HepG2 (cell line): ENCODE measurements around the gene GIN1. TPM values are rescaled to one million over a fixed set of nuclear protein-coding genes. Genes with fewer than 3 reads are reported as not detected.

Experiments used
- CBX5 ChIP-seq: sonication (generic); formaldehyde crosslinking; IDR thresholded peaks from 2 replicates; pipeline ENCODE4 v1.4.0; 2020; ENCODE audit warnings: missing genetic modification reagents, borderline replicate concordance
- CHD2 ChIP-seq: IDR thresholded peaks from 2 replicates; pipeline ENCODE4 v1.6.1; 2011; ENCODE audit warnings: low read depth, low read length, improper control_type of control experiment
- KAT8 ChIP-seq: IDR thresholded peaks from 2 replicates; pipeline ENCODE4 v1.6.1; 2016; ENCODE audit warnings: missing genetic modification reagents, missing compliant biosample characterization
- KLF16 ChIP-seq, 2 experiments: sonication (generic) in 1 of 2; formaldehyde crosslinking in 1 of 2; IDR thresholded peaks; 2 replicates each; pipeline versions ENCODE4 v1.6.1 to v1.8.0; 2016 to 2023; ENCODE audit warnings: missing genetic modification reagents in 2 of 2, missing compliant biosample characterization in 1 of 2
- MIXL1 ChIP-seq: IDR thresholded peaks from 2 replicates; pipeline ENCODE4 v1.6.1; 2016
- MTF2 ChIP-seq: sonication (generic); formaldehyde crosslinking; IDR thresholded peaks from 2 replicates; pipeline ENCODE4 v1.5.0; 2020; ENCODE audit warnings: missing genetic modification reagents, borderline replicate concordance
- YEATS4 ChIP-seq: sonication (generic); formaldehyde crosslinking; IDR thresholded peaks from 2 replicates; pipeline ENCODE4 v1.4.0; 2020; ENCODE audit warnings: missing genetic modification reagents, borderline replicate concordance
- ZNF205 ChIP-seq: IDR thresholded peaks from 2 replicates; pipeline ENCODE4 v1.6.1; 2018; ENCODE audit warnings: missing biosample characterization, missing genetic modification reagents
- ZNF224 ChIP-seq: sonication (generic); formaldehyde crosslinking; IDR thresholded peaks from 2 replicates; pipeline ENCODE4 v1.5.0; 2020; ENCODE audit warnings: mild to moderate bottlenecking, missing genetic modification reagents
- ZNF430 ChIP-seq: sonication (generic); formaldehyde crosslinking; IDR thresholded peaks from 2 replicates; pipeline ENCODE4 v1.9.0; 2021; ENCODE audit warnings: mild to moderate bottlenecking, missing genetic modification reagents
- ZNF510 ChIP-seq: sonication (generic); formaldehyde crosslinking; IDR thresholded peaks from 2 replicates; pipeline ENCODE4 v1.4.0; 2020; ENCODE audit warnings: low read depth, mild to moderate bottlenecking, missing genetic modification reagents
- polyA plus RNA-seq, 8 experiments: library from polyadenylated mRNA; depleted of rRNA in 3 of 8; stranded (reverse) in 7 of 8; unstranded in 1 of 8; fragments of >200 nt; fragmentation: Illumina TruSeq in 4 of 8; extraction: Trizol in 4 of 8; gene quantifications; 2 replicates each; pipeline versions ENCODE4 v1.2.1 to v1.2.3, GENCODE V29; 2011 to 2016; ENCODE audit warnings: low read depth in 4 of 8, missing spikeins in 1 of 8, mixed read lengths in 1 of 8; ENCODE audit not compliant: insufficient read depth in 1 of 8
- total RNA-seq, 5 experiments: library from RNA; depleted of rRNA; stranded (reverse); fragments of >200 nt; fragmentation: Illumina TruSeq; extraction: Trizol; gene quantifications; 2 replicates each; pipeline ENCODE4 v1.2.3, GENCODE V29; 2016; ENCODE audit warnings: low read depth in 1 of 5
- TF ChIP-seq, protein P1 (sequence below): fragments of 450-650 bp; IDR thresholded peaks from 2 replicates; pipeline ENCODE4 v1.6.1; 2017; ENCODE audit warnings: mild to moderate bottlenecking
- TF ChIP-seq, protein P2 (sequence below): sonication (generic); formaldehyde crosslinking; IDR thresholded peaks from 2 replicates; pipeline ENCODE4 v1.5.0; 2020; ENCODE audit warnings: mild to moderate bottlenecking, missing genetic modification reagents, borderline replicate concordance
- TF ChIP-seq, protein P3 (sequence below): sonication (generic); formaldehyde crosslinking; IDR thresholded peaks from 2 replicates; pipeline ENCODE4; 2020; ENCODE audit warnings: missing genetic modification reagents, mild to moderate bottlenecking, borderline replicate concordance
- TF ChIP-seq, protein P4 (sequence below): sonication (generic); formaldehyde crosslinking; IDR thresholded peaks from 2 replicates; pipeline ENCODE4 v1.8.1; 2023; ENCODE audit warnings: mild to moderate bottlenecking, missing genetic modification reagents
- TF ChIP-seq, protein P5 (sequence below): IDR thresholded peaks from 2 replicates; pipeline ENCODE4 v1.6.1; 2016; ENCODE audit warnings: mild to moderate bottlenecking

Gene GIN1
- total and polyA plus RNA-seq, 2 of the 13 experiments (the other 11 are each of a cell fraction or from before 2014, with no cell fraction given): 1.7 to 7.7 TPM

DNA sequence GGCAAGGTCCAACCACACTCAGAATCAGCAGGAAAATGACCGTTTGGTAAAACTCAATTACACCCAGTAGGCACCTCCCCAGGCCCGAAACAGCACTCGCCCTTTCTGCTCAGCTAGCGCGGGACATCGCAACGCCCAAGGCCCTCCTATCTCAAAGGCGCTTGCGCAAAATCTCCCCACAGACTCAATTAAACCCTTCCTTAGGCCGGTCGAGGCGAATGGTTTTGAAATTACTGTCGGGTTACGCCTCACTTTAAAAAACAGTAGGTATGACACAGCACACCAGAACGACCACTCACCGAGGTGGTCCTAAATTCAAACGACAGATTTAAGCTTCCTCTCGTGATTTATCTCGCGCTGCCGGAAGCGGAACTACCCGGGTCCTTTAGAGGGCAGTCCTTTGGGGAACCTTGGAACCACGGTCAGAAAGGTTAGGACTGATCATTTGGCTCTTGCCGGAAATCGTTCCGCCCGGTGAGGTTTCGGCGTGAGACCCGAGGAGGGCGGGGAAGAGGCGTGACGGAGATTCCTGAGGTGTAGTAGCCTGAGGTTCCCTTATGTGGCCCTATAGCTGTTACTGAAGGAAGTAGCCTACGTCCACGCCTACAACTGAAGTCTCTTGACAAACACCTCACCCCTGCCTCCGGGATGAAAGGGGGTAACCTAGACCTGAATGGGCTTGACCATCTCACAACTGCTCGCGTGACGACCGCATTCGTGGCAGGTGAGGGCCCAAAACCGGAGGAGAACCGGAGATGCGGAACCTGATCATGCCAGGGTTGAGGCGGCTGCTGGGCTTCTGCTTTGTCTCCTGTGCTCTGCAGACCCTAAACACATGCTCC is at the start of gene GIN1, which contains the start of gene PPIP5K2 (continued):
- TF ChIP-seq KAT8 (CRISPR knock-in tag) (peak; percentile 99), CHD2 (0 out of 2 replicates have a peak, but pooled peaks have one; percentile 10), ZNF430 (CRISPR knock-in tag) (peak; percentile 42), MIXL1 (CRISPR knock-in tag) (peak; percentile 94), MTF2 (no peak), KLF16 (CRISPR knock-in tag; IDR thresholded peaks at IDR 0.05) (peak in 1 of 2 experiments; percentile 86; a peak in 1 of 4 replicates), ZNF510 (CRISPR knock-in tag) (no peak), ZNF205 (CRISPR knock-in tag) (no peak; the same call in 1 of the 2 replicates), CBX5 (CRISPR knock-in tag) (peak; percentile 90; the same call in 1 of the 2 replicates), ZNF224 (no peak), YEATS4 (CRISPR knock-in tag) (peak; percentile 97)
- TF ChIP-seq, protein P1, sequence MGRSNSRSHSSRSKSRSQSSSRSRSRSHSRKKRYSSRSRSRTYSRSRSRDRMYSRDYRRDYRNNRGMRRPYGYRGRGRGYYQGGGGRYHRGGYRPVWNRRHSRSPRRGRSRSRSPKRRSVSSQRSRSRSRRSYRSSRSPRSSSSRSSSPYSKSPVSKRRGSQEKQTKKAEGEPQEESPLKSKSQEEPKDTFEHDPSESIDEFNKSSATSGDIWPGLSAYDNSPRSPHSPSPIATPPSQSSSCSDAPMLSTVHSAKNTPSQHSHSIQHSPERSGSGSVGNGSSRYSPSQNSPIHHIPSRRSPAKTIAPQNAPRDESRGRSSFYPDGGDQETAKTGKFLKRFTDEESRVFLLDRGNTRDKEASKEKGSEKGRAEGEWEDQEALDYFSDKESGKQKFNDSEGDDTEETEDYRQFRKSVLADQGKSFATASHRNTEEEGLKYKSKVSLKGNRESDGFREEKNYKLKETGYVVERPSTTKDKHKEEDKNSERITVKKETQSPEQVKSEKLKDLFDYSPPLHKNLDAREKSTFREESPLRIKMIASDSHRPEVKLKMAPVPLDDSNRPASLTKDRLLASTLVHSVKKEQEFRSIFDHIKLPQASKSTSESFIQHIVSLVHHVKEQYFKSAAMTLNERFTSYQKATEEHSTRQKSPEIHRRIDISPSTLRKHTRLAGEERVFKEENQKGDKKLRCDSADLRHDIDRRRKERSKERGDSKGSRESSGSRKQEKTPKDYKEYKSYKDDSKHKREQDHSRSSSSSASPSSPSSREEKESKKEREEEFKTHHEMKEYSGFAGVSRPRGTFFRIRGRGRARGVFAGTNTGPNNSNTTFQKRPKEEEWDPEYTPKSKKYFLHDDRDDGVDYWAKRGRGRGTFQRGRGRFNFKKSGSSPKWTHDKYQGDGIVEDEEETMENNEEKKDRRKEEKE: no peak
- TF ChIP-seq, protein P2, sequence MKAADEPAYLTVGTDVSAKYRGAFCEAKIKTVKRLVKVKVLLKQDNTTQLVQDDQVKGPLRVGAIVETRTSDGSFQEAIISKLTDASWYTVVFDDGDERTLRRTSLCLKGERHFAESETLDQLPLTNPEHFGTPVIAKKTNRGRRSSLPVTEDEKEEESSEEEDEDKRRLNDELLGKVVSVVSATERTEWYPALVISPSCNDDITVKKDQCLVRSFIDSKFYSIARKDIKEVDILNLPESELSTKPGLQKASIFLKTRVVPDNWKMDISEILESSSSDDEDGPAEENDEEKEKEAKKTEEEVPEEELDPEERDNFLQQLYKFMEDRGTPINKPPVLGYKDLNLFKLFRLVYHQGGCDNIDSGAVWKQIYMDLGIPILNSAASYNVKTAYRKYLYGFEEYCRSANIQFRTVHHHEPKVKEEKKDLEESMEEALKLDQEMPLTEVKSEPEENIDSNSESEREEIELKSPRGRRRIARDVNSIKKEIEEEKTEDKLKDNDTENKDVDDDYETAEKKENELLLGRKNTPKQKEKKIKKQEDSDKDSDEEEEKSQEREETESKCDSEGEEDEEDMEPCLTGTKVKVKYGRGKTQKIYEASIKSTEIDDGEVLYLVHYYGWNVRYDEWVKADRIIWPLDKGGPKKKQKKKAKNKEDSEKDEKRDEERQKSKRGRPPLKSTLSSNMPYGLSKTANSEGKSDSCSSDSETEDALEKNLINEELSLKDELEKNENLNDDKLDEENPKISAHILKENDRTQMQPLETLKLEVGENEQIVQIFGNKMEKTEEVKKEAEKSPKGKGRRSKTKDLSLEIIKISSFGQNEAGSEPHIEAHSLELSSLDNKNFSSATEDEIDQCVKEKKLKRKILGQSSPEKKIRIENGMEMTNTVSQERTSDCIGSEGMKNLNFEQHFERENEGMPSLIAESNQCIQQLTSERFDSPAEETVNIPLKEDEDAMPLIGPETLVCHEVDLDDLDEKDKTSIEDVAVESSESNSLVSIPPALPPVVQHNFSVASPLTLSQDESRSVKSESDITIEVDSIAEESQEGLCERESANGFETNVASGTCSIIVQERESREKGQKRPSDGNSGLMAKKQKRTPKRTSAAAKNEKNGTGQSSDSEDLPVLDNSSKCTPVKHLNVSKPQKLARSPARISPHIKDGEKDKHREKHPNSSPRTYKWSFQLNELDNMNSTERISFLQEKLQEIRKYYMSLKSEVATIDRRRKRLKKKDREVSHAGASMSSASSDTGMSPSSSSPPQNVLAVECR (CRISPR knock-in tag): peak; percentile 86
- TF ChIP-seq, protein P3, sequence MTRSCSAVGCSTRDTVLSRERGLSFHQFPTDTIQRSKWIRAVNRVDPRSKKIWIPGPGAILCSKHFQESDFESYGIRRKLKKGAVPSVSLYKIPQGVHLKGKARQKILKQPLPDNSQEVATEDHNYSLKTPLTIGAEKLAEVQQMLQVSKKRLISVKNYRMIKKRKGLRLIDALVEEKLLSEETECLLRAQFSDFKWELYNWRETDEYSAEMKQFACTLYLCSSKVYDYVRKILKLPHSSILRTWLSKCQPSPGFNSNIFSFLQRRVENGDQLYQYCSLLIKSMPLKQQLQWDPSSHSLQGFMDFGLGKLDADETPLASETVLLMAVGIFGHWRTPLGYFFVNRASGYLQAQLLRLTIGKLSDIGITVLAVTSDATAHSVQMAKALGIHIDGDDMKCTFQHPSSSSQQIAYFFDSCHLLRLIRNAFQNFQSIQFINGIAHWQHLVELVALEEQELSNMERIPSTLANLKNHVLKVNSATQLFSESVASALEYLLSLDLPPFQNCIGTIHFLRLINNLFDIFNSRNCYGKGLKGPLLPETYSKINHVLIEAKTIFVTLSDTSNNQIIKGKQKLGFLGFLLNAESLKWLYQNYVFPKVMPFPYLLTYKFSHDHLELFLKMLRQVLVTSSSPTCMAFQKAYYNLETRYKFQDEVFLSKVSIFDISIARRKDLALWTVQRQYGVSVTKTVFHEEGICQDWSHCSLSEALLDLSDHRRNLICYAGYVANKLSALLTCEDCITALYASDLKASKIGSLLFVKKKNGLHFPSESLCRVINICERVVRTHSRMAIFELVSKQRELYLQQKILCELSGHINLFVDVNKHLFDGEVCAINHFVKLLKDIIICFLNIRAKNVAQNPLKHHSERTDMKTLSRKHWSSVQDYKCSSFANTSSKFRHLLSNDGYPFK (CRISPR knock-in tag): peak; percentile 91; the same call in 1 of the 2 replicates
- TF ChIP-seq, protein P4, sequence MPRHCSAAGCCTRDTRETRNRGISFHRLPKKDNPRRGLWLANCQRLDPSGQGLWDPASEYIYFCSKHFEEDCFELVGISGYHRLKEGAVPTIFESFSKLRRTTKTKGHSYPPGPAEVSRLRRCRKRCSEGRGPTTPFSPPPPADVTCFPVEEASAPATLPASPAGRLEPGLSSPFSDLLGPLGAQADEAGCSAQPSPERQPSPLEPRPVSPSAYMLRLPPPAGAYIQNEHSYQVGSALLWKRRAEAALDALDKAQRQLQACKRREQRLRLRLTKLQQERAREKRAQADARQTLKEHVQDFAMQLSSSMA: peak; percentile 90
- TF ChIP-seq, protein P5, sequence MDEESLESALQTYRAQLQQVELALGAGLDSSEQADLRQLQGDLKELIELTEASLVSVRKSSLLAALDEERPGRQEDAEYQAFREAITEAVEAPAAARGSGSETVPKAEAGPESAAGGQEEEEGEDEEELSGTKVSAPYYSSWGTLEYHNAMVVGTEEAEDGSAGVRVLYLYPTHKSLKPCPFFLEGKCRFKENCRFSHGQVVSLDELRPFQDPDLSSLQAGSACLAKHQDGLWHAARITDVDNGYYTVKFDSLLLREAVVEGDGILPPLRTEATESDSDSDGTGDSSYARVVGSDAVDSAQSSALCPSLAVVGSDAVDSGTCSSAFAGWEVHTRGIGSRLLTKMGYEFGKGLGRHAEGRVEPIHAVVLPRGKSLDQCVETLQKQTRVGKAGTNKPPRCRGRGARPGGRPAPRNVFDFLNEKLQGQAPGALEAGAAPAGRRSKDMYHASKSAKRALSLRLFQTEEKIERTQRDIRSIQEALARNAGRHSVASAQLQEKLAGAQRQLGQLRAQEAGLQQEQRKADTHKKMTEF: peak; percentile 93
